Epithelial cell of esophagus (primary cell): Measurements from ENCODE around the gene ZNF689.
A peak's percentile ranks its signal among the peaks of the same experiment; 100 is the strongest.

Source experiments
- DNase-seq: peaks from one replicate; pipeline ENCODE4 v3.0.0; 2010; ENCODE audit warnings: low read depth
- H3K4me3 ChIP-seq: 2 replicates; pipeline ENCODE4 v1.5.1; 2011; ENCODE audit warnings: mild to moderate bottlenecking, low read length, control low read depth
- TF ChIP-seq, protein P1 (sequence below): IDR thresholded peaks from 2 replicates; pipeline ENCODE4 v1.5.1; 2011; ENCODE audit warnings: low read depth, mild to moderate bottlenecking, low read length, control low read depth, inconsistent platforms; ENCODE audit not compliant: insufficient read depth; ENCODE audit errors: missing control alignments

ZNF689 gene

DNA sequence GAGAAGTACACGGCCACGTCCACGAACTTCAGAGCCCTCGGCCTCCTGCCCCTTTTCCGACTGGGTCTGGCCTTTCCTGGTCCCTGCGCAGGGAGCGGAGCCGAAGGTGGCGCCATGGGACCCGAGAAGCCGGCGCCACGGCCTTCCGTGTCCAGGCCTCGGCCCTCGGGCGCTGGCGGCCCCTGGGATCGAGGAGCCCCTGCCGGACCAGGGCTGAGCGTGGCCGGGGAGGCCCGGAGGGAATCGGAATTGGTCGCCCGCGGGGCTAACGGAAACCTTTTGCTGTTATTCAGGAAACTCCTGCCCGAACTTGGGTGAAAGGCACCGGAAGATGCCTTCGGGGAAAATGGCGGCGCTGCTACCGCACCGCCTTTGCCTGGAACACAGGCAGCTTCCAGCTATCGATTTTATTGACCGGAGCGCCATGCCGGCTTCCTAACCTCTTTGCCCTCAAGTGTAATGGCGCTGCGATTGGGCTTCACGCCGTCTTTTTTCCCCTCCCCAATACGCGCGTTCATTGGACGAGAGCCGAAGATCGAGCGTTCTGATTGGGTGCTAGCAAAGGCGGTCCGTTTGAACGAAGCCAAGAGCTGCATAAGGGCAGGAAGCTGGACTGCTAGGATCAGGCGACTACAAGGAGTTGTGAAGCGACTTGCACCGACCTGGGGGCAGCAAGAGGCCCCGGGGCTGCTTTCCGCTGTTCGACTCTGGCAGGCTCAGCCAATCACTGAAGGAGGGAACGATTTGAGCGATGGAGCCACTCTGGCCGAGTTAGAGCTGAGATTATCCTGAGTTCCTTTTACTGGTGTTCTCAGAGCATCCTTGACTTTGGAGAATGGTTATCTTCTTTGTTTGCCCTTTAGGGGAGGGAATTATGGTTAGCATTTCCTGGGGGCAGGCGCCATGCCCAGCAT is at the start of gene ZNF689:
ZNF689 (minus strand) TSS at position 464 of the 914 bp plus-strand sequence; CDS start at position 116, 348 bp downstream.
- TF ChIP-seq, protein P1, sequence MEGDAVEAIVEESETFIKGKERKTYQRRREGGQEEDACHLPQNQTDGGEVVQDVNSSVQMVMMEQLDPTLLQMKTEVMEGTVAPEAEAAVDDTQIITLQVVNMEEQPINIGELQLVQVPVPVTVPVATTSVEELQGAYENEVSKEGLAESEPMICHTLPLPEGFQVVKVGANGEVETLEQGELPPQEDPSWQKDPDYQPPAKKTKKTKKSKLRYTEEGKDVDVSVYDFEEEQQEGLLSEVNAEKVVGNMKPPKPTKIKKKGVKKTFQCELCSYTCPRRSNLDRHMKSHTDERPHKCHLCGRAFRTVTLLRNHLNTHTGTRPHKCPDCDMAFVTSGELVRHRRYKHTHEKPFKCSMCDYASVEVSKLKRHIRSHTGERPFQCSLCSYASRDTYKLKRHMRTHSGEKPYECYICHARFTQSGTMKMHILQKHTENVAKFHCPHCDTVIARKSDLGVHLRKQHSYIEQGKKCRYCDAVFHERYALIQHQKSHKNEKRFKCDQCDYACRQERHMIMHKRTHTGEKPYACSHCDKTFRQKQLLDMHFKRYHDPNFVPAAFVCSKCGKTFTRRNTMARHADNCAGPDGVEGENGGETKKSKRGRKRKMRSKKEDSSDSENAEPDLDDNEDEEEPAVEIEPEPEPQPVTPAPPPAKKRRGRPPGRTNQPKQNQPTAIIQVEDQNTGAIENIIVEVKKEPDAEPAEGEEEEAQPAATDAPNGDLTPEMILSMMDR: peak; percentile 3

DNA sequence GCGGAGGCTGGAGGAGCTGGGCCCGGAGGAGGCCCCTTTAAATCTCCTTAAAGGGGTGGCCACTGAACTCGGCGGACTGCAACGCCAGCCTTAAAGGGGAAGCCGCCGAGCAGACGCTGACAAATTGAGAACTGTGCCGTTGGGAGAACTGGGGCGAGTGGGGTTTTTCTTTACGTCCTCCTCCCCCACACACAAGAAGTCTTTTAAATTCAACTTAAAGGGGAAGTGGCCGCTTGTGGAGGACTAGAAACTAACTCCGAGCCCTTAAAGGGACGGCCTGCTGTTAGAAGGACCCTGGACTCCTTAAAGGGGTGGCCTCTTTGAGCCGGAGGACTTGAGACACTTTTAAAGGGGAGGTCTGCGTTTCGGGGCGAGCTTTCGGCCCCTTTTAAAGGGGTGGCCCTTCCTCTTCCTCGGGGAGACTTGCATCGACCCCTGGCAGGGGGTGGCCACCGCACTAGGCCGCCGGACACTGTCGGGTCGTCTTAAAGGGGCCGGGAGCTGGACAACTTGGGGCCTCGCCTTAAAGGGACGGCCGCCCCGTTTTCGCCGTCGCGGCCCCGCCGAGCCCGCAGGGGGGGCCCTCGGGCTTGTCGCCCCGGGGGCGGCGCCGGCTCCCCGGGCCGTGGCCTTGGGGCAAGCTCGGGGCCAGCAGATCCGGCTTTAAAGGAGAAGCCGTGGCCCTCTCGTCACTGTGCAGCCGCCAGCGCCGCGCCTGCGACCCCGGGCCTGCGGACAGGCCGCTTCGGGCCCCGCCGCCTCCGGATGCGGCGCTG is 48.7 kb upstream of the ZNF689 start:
- TF ChIP-seq, protein P1: no peak
- peak; percentile 98 for DNase-seq
- H3K4me3 ChIP-seq: peak overlapping the region; percentile 90

More for the DNA sequence above, at the start of gene ZNF689:
- peak within 1 kb of the TSS; percentile 87 for H3K4me3 ChIP-seq
- peak; percentile 96 for DNase-seq

DNA sequence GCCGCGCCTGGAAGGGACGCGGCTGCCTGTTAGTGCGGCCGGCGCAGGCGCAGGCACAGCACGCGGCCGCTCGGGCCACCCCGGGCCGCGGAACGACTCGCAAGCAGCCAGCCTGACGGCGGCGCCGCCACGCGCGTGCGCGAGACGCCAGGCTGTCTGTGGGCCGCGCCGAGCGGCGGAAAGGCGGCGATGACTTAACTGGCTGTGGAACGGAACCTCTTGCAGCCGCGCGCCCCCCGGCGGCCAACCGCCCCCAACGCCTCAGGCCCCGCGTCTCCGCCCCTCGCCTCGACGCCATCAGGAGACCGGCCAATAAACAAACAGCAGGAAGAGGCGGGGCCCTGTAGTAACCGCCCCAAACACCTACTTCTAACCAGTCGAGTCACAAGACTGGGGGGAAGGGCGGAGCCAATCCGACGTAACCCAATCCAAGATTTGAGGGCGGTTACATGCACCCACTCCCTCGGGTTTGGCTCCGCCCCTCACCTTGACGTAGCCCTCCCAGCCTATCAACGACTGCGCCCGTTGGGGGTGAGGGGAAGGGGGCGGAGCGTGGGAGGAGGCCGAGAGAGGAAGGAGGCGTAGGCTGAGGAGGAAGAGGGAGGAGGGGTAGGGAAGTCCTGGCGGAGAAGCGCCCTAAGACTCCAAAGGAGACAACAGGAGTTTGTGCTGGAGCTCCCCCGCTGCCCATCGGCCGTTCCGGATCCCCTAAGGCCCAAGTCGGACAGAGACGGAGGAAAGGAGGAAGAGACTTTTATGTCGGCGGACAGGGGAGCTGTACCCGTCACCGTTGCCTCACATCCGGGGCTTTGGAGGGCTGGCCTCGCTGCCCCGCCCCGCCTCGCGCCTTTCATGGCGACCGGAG is 47.9 kb upstream of the ZNF689 start, which contains the start of gene FBRS:
FBRS (plus strand) TSS at position 566 of the 865 bp plus-strand sequence. CDS start 1,088 bp downstream, outside the sequence.
- TF ChIP-seq, protein P1: peak; percentile 29
- peak within 1 kb of the TSS; percentile 90 for H3K4me3 ChIP-seq
- DNase-seq: peak; percentile 100

DNA sequence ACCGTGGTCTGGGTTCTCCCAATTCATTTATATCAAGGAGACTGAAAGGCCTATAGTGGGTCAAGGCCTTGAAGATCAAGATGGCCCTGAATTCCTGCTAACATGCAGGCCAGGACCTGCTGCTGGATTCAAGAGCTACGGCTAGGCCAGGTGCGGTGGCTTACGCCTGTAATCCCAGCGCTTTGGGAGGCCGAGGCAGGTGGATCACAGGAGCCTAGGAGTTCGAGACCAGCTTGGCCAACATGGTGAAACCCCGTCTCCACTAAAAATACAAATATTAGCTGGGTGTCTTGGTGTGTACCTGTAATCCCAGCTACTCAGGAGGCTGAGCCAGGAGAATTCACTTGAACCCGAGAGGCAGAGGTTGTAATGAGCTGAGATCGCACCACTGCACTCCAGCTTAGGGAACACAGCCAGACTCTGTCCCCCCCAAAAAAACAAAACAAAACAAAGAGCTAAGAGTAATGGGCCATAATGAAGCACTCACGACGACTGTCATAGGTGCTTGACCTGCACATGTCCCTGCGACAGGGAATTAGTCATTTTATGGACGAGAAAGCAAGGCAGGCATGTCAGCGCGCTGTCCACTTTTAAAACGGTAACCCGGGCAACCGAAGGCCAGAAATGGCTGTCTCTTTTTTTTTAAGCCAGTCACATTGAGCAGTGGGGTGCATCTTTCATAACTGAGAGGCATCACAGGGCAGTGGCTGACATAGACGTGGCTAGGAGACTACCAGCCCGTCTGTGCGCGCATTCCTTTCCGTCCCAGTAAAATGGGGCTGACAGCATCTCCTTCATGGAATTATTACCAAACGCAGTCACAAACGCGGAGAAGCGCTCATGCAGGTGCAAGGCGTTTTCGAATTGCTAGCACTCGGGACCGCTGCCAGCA is 47.0 kb upstream of the ZNF689 start:
- DNase-seq: no peak
- H3K4me3 ChIP-seq: peak overlapping the region; percentile 51
- TF ChIP-seq, protein P1: no peak

DNA sequence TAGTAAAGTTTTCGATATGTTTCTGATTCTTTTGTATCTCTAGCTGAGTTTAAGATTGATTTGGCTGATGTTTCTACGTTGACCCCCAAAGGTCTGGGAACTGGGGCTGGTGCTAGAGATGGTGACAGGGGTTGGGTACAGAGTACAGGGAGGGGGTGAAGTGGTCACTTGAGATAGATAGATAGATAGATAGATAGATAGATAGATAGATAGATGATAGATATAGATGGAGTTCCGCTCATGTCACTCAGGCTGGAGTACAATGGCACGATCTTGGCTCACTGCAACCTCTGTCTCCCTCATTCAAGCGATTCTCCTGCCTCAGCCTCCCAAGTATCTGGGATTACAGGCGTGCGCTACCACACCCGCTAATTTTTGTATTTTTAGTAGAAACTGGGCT is 46.2 kb upstream of the ZNF689 start:
- no peak overlapping the region for H3K4me3 ChIP-seq
- TF ChIP-seq, protein P1: no peak
- DNase-seq: no peak
